ENCODE results near the gene TCF21. TPM values are rescaled to one million over a fixed set of nuclear protein-coding genes. Genes with fewer than 3 reads are reported as not detected.

The TCF21 gene
- total RNA-seq, 1 donor from 2014 or later = not detected

Other genes with a start within 250 kb of the TCF21 start
- gene TBPL1, start 64.1 kb downstream of the TCF21 start, total RNA-seq = 30.0 TPM
- 2.2 TPM for gene SLC2A12, start 163.5 kb downstream of the TCF21 start, total RNA-seq